ENCODE data around the gene CDC14A. TPM values are rescaled to one million over a fixed set of nuclear protein-coding genes. Genes with fewer than 3 reads are reported as not detected.

CDC14A gene
- total RNA-seq, 1 experiment from 2014 or later = 12.2 TPM

Other genes starting within 250 kb of the CDC14A start
- gene SASS6, start 219.6 kb upstream of the CDC14A start, total RNA-seq (2014; rRNA removed; shearing (Covaris generic)) = 11.1 and 18.1 TPM in 2 replicates
- gene TRMT13, start 219.3 kb upstream of the CDC14A start, total RNA-seq (2014; rRNA removed; shearing (Covaris generic)) = 10.7 and 16.8 TPM in 2 replicates
- 0.44 and 0.52 TPM in 2 replicates for gene LRRC39, start 174.2 kb upstream of the CDC14A start, total RNA-seq (2014; rRNA removed; shearing (Covaris generic))
- 10.6 and 13.0 TPM in 2 replicates for gene DBT, start 102.7 kb upstream of the CDC14A start, total RNA-seq (2014; rRNA removed; shearing (Covaris generic))
- 44.2 and 52.8 TPM in 2 replicates for gene RTCA, start 86.3 kb upstream of the CDC14A start, total RNA-seq (2014; rRNA removed; shearing (Covaris generic))
- not detected in 2 replicates for gene GPR88, start 185.6 kb downstream of the CDC14A start, total RNA-seq (2014; rRNA removed; shearing (Covaris generic))

Data from H7 (cell line).